HL-60 (cell line): ENCODE measurements around the gene MYBPH.

Experiments
- CTCF ChIP-seq: IDR thresholded peaks from one replicate; pipeline ENCODE4 v1.5.1; 2011; ENCODE audit warnings: low read length, control low read depth, inconsistent platforms; ENCODE audit not compliant: insufficient read depth
- GABPA ChIP-seq: IDR thresholded peaks from 2 replicates; pipeline ENCODE4 v1.6.1; 2012; ENCODE audit warnings: low read depth
- POLR2AphosphoS5 ChIP-seq: IDR thresholded peaks from 2 replicates; pipeline ENCODE4 v1.6.1; 2012; ENCODE audit warnings: low read depth
- REST ChIP-seq: IDR thresholded peaks from 2 replicates; pipeline ENCODE4 v1.6.1; 2012; ENCODE audit warnings: low read depth; ENCODE audit not compliant: insufficient replicate concordance
- SPI1 ChIP-seq: IDR thresholded peaks from 2 replicates; pipeline ENCODE4 v1.6.1; 2012; ENCODE audit warnings: low read depth, mild to moderate bottlenecking, borderline replicate concordance

GRCh38 chr1:203180611-203181330 lies 5.1 kb upstream of the MYBPH start:
- TF ChIP-seq CTCF (no peak), SPI1 (no peak), REST (no peak), POLR2AphosphoS5 (no peak), GABPA (no peak)
